B cell (primary cell): ENCODE data around the gene KLC4. TPM values are rescaled to one million over a fixed set of nuclear protein-coding genes. Genes with fewer than 3 reads are reported as not detected.
A peak's percentile ranks its signal among the peaks of the same experiment; 100 is the strongest.

ENCODE experiments used
- ATAC-seq: fragments of 200-7000 bp; cut with Tn5 transposase; one replicate; pipeline ENCODE4 v1.10.0; 2021; ENCODE audit warnings: low read depth, mild to moderate bottlenecking, moderate number of reproducible peaks, moderate library complexity
- CTCF ChIA-PET: fragments of 350-600 bp; sonication (Branson Sonifier 250); formaldehyde crosslinking; loops from one replicate; lab custom pipeline; 2021; ENCODE audit warnings: antibody characterized with exemption, inconsistent platforms; lab: Charles Lee
- POLR2A ChIA-PET: fragments of 350-600 bp; sonication (Branson Sonifier 250); formaldehyde crosslinking; loops from one replicate; lab custom pipeline; 2021; ENCODE audit warnings: antibody characterized with exemption; lab: Charles Lee
- DNase-seq: peaks from one replicate; pipeline ENCODE4 v3.0.0; 2013
- H2AFZ ChIP-seq: 2 replicates; pipeline ENCODE4 v1.6.1; 2012; ENCODE audit warnings: mild to moderate bottlenecking, low read depth, low read length; ENCODE audit not compliant: insufficient read depth, poor library complexity, severe bottlenecking
- H3K27ac ChIP-seq, 2 donors: 1 replicate in 1 of 2; 2 replicates in 1 of 2; pipeline ENCODE4 v1.5.1; 2012 to 2013; ENCODE audit warnings: low read length in 2 of 2, mild to moderate bottlenecking in 2 of 2, moderate library complexity in 1 of 2
- H3K27me3 ChIP-seq, 4 experiments: fragments of 200-600 bp in 1 of 4; sonication (generic) in 1 of 4; replicated peaks in 1 of 4; 1 replicate in 2 of 4; 2 replicates in 2 of 4; pipeline versions ENCODE4 v1.6.1 to v1.7.0; 2013 to 2016; ENCODE audit warnings: low read length in 3 of 4, mild to moderate bottlenecking in 2 of 4, mixed read lengths in 1 of 4, moderate library complexity in 1 of 4; ENCODE audit not compliant: insufficient read depth in 4 of 4, control insufficient read depth in 3 of 4; ENCODE audit errors: control extremely low read depth in 1 of 4
- H3K36me3 ChIP-seq, 2 experiments: replicated peaks in 1 of 2; 1 replicate in 1 of 2; 2 replicates in 1 of 2; pipeline versions ENCODE4 v1.6.1 to v1.7.1; 2013; ENCODE audit warnings: low read length in 1 of 2; ENCODE audit not compliant: insufficient read depth in 2 of 2, control insufficient read depth in 1 of 2; ENCODE audit errors: control extremely low read depth in 1 of 2, extremely low read depth in 1 of 2
- H3K4me1 ChIP-seq, 2 donors: fragments of 200-600 bp in 1 of 2; sonication (generic) in 1 of 2; 1 replicate in 1 of 2; 2 replicates in 1 of 2; pipeline versions ENCODE4 v1.5.1 to v1.6.1; 2013 to 2017; ENCODE audit warnings: low read length in 2 of 2; ENCODE audit not compliant: control insufficient read depth in 2 of 2, insufficient read depth in 2 of 2
- H3K4me2 ChIP-seq: replicated peaks from 2 replicates; pipeline ENCODE3; 2012; ENCODE audit warnings: mild to moderate bottlenecking, low read depth, low read length; ENCODE audit not compliant: poor library complexity, severe bottlenecking
- H3K4me3 ChIP-seq, 5 experiments: fragments of 200-600 bp in 1 of 5; sonication (generic) in 1 of 5; 1 replicate in 3 of 5; 2 replicates in 2 of 5; pipeline versions ENCODE4 v1.5.1 to v1.7.0; 2011 to 2016; ENCODE audit warnings: low read length in 4 of 5, mild to moderate bottlenecking in 4 of 5, low read depth in 2 of 5, control low read depth in 1 of 5, moderate library complexity in 1 of 5; ENCODE audit not compliant: insufficient read depth in 1 of 5; ENCODE audit errors: control extremely low read depth in 1 of 5, extremely low read depth in 1 of 5
- H3K79me2 ChIP-seq: fragments of 200-600 bp; sonication (generic); one replicate; pipeline ENCODE4 v1.6.0; 2016; ENCODE audit warnings: low read length; ENCODE audit not compliant: control insufficient read depth, insufficient read depth
- H3K9ac ChIP-seq: fragments of 200-600 bp; sonication (generic); 2 replicates; pipeline ENCODE4 v1.6.1; 2017; ENCODE audit warnings: mild to moderate bottlenecking, low read length, moderate library complexity
- H3K9me3 ChIP-seq, 3 donors: one replicate each; pipeline versions ENCODE4 v1.6.1 to v1.7.1; 2013; ENCODE audit warnings: low read length in 2 of 3; ENCODE audit not compliant: control insufficient read depth in 2 of 3, insufficient read depth in 1 of 3; ENCODE audit errors: control extremely low read depth in 1 of 3
- H4K20me1 ChIP-seq: 2 replicates; pipeline ENCODE4 v1.6.0; 2012; ENCODE audit warnings: mild to moderate bottlenecking, low read length; ENCODE audit not compliant: insufficient read depth, control insufficient read depth, poor library complexity, severe bottlenecking
- H3K27ac Mint-ChIP-seq: one replicate; pipeline ENCODE4 v1.8.0; 2021; ENCODE audit warnings: mixed read lengths
- H3K27me3 Mint-ChIP-seq: one replicate; pipeline ENCODE4 v1.8.0; 2021; ENCODE audit warnings: mixed read lengths
- H3K4me1 Mint-ChIP-seq: one replicate; pipeline ENCODE4 v1.8.0; 2021; ENCODE audit warnings: mixed read lengths
- H3K4me3 Mint-ChIP-seq: one replicate; pipeline ENCODE4 v1.8.0; 2021; ENCODE audit warnings: mixed read lengths
- H3K9me3 Mint-ChIP-seq: one replicate; pipeline ENCODE4 v1.8.0; 2022; ENCODE audit warnings: mixed read lengths; ENCODE audit not compliant: insufficient read depth
- CTCF ChIP-seq: fragments of 200-600 bp; IDR thresholded peaks from one replicate; pipeline ENCODE4 v1.8.0; 2022; ENCODE audit warnings: antibody characterized with exemption, mild to moderate bottlenecking
- EZH2 ChIP-seq: IDR thresholded peaks from 2 replicates; pipeline ENCODE4 v1.6.1; 2012; ENCODE audit warnings: borderline replicate concordance, low read depth, mild to moderate bottlenecking, moderate library complexity, low read length; ENCODE audit not compliant: insufficient read depth, poor library complexity, severe bottlenecking
- WGBS: methylation state at CpG from one replicate; pipeline ENCODE4 v1.1.5; 2013; ENCODE audit warnings: missing lambda C conversion rate; ENCODE audit not compliant: insufficient coverage; 5-methylcytosine and 5-hydroxymethylcytosine counted together
- intact Hi-C: fragments of 100-400 bp; cut with micrococcal nuclease; formaldehyde crosslinking; loops from one replicate; pipeline ENCODE4 v1.10.0; 2022
- polyA plus RNA-seq: library from polyadenylated mRNA; depleted of rRNA; stranded (reverse); fragments of >200 nt; gene quantifications from 2 replicates; pipeline ENCODE4 v1.2.3, GENCODE V29; 2012
- total RNA-seq, 2 donors: library from RNA; stranded (reverse); fragments of 120-200 nt in 1 of 2; gene quantifications; 1 replicate in 1 of 2; 2 replicates in 1 of 2; pipeline versions ENCODE4 v1.2.3 to v1.2.4, GENCODE V29; 2013 to 2022

KLC4 gene
- total and polyA plus RNA-seq, 2 donors (not counting 1 experiment from before 2014, with no cell fraction given), result 30.6 to 52.7 TPM

- no peaks in the 10 kb centered on the region for H3K79me2 ChIP-seq
- ATAC-seq (no peak), DNase-seq (no peak)
- no peak overlapping the region for H3K9ac ChIP-seq
- intact Hi-C loops, result no loop called here
- WGBS, result 94% methylated on average over 6 of the region's 6 CpGs
- no peak overlapping the region for H3K27ac ChIP-seq
- H3K4me3 ChIP-seq, result no peak overlapping the region
- peaks cover 14 to 15% of the 10 kb centered on the region in 2 donors for H3K4me1 ChIP-seq
- peaks cover 0 to 4% (median 0%) of the 10 kb centered on the region in 3 donors for H3K9me3 ChIP-seq
- TF ChIP-seq EZH2 (no peak), CTCF (no peak)
- H4K20me1 ChIP-seq, result no peaks in the 10 kb centered on the region
- H2AFZ ChIP-seq, result no peak overlapping the region
- ChIA-PET CTCF (no interaction called here), POLR2A (no interaction called here)
- Mint-ChIP-seq H3K27me3 (peaks cover 33% of the 10 kb centered on the region), H3K9me3 (no peaks in the 10 kb centered on the region), H3K4me3 (peak overlapping the region; percentile 13), H3K27ac (no peak overlapping the region), H3K4me1 (peaks cover 12% of the 10 kb centered on the region)
- H3K27me3 ChIP-seq, result peaks cover 0 to 26% (median 10%) of the 10 kb centered on the region in 4 experiments
- no peak overlapping the region for H3K4me2 ChIP-seq
- peaks cover 0 to 3% of the 10 kb centered on the region in 2 experiments for H3K36me3 ChIP-seq
These were observed 18.6 kb downstream of the KLC4 start for GRCh38 chr6:43077981-43078511.

- H3K9ac ChIP-seq, result no peak overlapping the region
- H3K36me3 ChIP-seq, result peaks cover 0 to 3% of the 10 kb centered on the region in 2 experiments
- no peaks in the 10 kb centered on the region for H3K79me2 ChIP-seq
- Mint-ChIP-seq H3K27ac (no peak overlapping the region), H3K9me3 (no peaks in the 10 kb centered on the region), H3K4me3 (no peak overlapping the region), H3K27me3 (peaks cover 33% of the 10 kb centered on the region), H3K4me1 (peaks cover 12% of the 10 kb centered on the region)
- TF ChIP-seq CTCF (no peak), EZH2 (no peak)
- no peaks in the 10 kb centered on the region for H4K20me1 ChIP-seq
- H3K9me3 ChIP-seq, result peaks cover 0 to 4% (median 0%) of the 10 kb centered on the region in 3 donors
- peaks cover 14 to 15% of the 10 kb centered on the region in 2 donors for H3K4me1 ChIP-seq
- intact Hi-C loops, result no loop called here
- no peak for DNase-seq
- no peak overlapping the region for H3K27ac ChIP-seq
- ATAC-seq, result no peak
- POLR2A ChIA-PET, result no interaction called here
- WGBS, result no CpG with 5 or more reads among the region's 2 CpGs
- H3K27me3 ChIP-seq, result peaks cover 0 to 26% (median 10%) of the 10 kb centered on the region in 4 experiments
- H3K4me2 ChIP-seq, result no peak overlapping the region
- CTCF ChIA-PET, result no interaction called here
- H2AFZ ChIP-seq, result no peak overlapping the region
- H3K4me3 ChIP-seq, result no peak overlapping the region
These were observed 19.3 kb downstream of the KLC4 start for GRCh38 chr6:43078691-43079090.
